NCI-H774 (cell line): Measurements from ENCODE around the gene SPECC1.
"Not testable (repeated sequence)": the region's sequence is repeated elsewhere in the genome, so short reads cannot be mapped to it uniquely, and the experiment has no call there.

Source experiments
- DNase-seq: peaks from one replicate; lab custom pipeline; 2025; lab: John Stamatoyannopoulos, UW

Gene SPECC1, protein sequence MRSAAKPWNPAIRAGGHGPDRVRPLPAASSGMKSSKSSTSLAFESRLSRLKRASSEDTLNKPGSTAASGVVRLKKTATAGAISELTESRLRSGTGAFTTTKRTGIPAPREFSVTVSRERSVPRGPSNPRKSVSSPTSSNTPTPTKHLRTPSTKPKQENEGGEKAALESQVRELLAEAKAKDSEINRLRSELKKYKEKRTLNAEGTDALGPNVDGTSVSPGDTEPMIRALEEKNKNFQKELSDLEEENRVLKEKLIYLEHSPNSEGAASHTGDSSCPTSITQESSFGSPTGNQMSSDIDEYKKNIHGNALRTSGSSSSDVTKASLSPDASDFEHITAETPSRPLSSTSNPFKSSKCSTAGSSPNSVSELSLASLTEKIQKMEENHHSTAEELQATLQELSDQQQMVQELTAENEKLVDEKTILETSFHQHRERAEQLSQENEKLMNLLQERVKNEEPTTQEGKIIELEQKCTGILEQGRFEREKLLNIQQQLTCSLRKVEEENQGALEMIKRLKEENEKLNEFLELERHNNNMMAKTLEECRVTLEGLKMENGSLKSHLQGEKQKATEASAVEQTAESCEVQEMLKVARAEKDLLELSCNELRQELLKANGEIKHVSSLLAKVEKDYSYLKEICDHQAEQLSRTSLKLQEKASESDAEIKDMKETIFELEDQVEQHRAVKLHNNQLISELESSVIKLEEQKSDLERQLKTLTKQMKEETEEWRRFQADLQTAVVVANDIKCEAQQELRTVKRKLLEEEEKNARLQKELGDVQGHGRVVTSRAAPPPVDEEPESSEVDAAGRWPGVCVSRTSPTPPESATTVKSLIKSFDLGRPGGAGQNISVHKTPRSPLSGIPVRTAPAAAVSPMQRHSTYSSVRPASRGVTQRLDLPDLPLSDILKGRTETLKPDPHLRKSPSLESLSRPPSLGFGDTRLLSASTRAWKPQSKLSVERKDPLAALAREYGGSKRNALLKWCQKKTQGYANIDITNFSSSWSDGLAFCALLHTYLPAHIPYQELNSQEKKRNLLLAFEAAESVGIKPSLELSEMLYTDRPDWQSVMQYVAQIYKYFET

DNA sequence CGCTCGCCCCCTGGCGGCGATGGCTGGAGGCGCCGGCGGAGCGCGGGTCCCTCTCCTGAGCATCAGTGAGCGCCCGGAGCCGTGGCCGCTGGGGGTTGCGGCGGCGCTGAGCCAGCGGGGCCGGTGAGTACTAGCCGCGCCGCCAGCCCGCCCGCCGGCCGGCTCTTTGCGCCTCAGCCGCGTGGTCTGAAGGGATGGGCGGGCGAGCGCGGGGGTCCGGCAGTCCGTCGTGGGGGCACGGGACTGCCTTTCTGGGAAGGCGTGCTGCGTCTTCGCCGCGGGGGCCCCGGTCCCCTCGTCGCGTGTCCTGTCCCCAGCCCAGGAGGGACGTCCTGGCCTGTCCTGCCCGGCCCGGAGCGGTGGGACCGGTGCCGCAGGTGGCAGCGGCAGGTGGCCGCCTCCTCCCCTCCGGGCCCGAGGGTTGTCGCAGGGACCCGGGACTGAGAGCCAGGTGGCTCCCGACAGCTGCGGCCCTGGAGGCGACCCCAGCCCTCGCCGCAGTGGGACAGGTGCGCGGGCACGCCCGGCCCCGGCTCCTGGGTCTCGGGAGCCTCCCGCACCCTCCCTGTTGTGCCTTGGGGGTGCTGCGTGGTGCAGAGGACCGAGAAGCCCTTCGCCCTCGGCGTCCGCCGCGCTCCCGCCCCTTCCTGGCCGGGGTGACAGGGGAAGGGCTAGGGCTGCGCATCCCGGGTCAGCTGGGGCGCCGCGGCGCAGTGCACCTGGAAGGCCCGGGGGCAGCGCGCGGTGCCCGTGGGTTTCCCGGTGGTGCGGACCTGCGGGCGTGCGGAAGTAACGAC is at the start of gene SPECC1:
Gene SPECC1 (plus strand): TSS at position 58 of the 797 bp plus-strand sequence. CDS start 87,293 bp downstream, outside the sequence.
- peak; percentile 43 for DNase-seq

DNA sequence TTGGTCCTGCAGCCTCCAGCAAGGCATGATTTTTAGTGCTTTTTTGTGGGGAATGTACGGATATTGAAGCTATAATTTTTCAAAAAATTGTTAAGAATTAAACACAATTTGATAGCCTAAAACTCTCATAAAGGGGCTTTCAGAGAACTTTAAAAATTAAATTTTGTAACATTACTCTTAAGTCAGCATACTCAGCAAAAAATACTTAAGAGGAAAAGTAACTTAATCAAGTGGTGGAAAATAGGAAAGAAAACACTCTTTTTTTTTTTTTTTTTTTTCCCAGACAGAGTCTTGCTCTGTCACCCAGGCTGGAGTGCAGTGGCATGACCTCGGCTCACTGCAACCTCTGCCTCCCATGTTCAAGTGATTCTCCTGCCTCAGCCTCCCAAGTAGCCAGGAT is 46.2 kb upstream of the SPECC1 start:
- not testable (repeated sequence) for DNase-seq

DNA sequence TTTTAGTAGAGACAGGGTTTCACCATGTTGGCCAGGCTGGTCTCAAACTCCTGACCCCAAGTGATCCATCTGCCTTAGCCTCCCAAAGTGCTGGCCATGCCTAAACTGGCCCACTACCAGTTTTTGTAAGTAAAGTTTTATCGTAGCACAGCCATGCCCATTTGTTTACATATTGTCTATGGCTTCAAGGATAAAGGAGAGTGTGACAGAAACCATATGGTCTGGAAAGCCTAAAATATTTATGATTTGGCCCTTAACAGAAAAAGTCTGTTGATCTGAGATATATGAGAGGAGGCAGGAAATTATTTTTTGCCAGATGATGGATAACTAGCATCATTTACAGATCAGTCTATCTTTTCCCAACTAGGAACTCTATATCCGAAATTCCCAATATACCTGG is 36.0 kb upstream of the SPECC1 start:
- DNase-seq: no peak

DNA sequence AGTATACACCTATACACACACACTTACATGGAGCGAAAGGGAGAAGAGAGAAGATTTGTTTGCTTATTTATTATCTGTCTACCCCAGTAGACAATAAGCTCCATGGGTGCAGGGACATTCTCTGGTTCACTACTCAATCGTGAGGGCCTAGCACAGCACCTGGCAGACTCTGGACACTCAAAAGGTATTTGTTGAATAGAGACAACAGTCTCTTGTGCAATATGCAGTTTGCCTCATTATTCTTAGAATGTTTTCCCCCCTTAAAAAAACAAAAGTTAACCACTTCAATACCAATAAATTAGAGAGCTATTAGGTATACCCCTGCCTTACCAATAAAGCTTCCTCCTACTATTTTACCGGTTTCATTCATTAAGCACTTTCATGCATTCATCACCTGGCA is 33.6 kb upstream of the SPECC1 start:
- no peak for DNase-seq

GRCh38 chr17:19977293-19978208 is 31.6 kb upstream of the SPECC1 start, which contains the start of gene AKAP10:
AKAP10 (minus strand) TSS chr17:19977828; CDS start chr17:19977679, 149 bp downstream.
- peak; percentile 54 for DNase-seq

- no peak for DNase-seq
These were observed 30.9 kb upstream of the SPECC1 start for GRCh38 chr17:19978209-19978802.

DNA sequence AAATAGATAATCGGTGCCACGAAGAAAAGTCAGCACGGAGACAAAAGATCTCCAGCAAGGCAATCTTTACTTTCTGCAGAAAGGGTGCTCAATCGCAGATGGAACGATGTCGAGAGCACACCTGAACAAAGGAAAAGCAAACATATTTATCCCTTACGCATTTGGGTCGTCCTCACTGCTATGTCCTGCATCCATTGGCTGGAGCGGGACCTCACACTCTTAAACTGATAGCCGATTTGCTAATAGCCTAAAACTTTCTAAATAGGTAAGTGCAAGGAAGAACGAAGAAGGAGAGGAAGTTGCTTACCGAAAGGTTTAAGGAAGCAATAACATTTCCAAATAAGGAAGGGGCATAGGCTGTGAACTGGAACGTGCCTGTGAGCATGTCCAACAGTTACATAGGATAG is 30.4 kb upstream of the SPECC1 start:
- DNase-seq: no peak

- DNase-seq: no peak
These were observed 29.0 kb upstream of the SPECC1 start for GRCh38 chr17:19979917-19980770.

DNA sequence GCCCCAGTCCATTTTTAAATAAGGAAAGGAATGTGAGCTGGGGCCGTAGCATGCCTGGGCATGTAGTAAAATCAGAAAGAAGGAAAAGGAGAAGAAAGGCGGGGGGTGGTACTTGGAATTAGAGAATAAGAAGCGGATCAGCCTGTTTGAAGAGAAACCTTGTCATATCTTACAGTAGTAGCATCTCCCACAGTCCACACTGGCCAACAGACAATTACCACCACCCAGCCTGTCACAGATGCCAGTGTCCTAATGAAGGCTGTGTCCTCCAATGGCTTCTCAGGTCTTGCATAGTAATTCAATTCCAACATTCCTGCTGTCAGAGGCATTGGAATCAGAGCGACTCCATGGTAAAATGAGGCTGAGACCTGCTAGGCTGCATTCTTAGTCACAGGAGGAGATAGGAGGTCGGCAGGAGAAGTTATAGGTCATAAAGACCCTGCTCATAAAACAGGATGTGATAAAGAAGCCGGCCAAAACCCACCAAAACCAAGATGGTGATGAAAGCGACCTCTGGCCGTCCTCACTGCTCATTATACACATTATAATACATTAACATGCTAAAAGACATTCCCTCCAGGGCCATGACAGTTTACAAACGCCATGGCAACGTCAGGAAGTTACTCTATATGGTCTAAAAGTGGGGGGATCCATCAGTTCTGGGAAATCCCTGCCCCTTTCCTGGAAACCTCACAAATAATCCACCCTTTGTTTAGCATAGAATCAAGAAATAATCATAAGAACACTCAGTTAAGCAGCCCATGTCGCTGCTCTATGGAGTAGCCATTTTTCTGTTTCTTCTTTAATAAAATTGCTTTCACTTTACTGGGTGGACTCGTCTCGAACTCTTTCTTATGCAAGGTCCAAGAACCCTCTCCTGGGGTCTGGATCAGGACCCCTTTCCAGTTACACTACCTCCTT is 22.0 kb upstream of the SPECC1 start:
- DNase-seq: no peak

DNA sequence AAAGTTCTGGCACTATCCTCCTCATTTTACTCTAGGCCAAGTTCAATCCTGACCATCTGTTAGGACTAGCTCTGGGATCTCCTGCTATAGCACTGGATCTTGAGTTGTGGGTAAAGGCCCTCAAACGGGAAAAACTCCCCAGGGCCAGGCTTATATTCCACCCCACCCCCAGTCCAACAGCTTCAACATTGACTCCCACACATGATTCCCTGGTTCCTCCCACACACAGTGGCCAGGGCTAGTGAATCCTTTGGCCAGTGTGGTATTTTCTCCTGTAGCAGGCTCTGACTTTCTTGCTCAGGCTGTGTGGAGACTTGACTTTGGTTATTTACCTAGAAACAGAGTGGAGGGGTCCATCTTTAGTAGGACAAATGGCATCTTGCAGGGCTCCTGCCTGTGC is 21.3 kb upstream of the SPECC1 start:
- no peak for DNase-seq

- no peak for DNase-seq
These were observed 17.8 kb upstream of the SPECC1 start for GRCh38 chr17:19991252-19991885.

- DNase-seq: peak; percentile 67
These were observed 16.1 kb upstream of the SPECC1 start for GRCh38 chr17:19992803-19993713.

DNA sequence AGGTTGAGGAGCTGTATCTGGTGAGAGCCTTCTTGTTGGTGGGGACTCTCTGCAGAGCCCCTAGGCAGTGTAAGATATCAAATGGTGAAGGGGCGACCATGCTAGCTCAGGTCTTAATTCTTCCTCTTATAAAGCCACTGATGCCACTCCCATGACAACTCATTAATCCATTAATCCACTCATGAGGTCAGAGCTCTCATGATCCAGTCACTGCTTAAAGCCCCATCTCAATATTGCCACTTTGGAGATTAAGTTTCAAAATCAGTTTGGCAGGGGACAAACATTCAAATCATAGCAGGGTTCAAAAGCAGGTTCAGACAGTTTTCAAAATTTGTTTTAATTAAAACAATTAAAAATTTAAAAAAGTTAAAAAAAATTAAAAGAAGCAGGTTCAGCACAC is 13.1 kb upstream of the SPECC1 start:
- DNase-seq: no peak

DNA sequence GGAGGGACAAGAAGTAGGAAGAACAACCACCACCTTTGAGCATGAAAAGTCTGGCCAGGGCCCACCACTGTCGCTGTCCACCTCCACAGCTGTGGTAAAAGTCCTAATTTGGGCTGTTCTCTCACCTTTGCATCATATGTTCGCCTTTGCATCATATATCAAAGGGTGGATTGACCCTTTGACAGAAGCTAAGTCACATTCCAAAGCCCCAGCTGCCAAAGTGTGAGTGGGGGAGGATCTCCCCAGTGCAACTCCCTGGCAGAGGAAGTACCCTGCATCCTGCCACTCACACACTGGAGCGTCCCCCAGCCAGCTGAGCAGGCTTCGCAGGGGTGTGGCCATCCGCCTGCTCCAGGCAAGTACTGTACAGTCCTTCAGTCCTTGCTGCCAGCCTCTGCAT is 12.7 kb upstream of the SPECC1 start:
- no peak for DNase-seq

- peak; percentile 2 for DNase-seq
These were observed 712 bp upstream of the SPECC1 start for GRCh38 chr17:20008242-20009051.

GRCh38 chr17:20009052-20009301 is 182 bp upstream of the SPECC1 start:
- no peak for DNase-seq
